Fibroblast of lung (primary cell): ENCODE measurements around the gene SPACA5. TPM values are rescaled to one million over a fixed set of nuclear protein-coding genes. Genes with fewer than 3 reads are reported as not detected.

ENCODE experiments used
- DNase-seq, 2 donors: peaks; one replicate each; pipeline versions ENCODE4 v3.0.0 to v3.0.0-alpha.2; 2010; ENCODE audit warnings: low read depth in 2 of 2
- H2AFZ ChIP-seq: 2 replicates; pipeline ENCODE4 v1.5.1; 2012; ENCODE audit warnings: low read length, control low read depth, inconsistent platforms
- H3K27ac ChIP-seq: 2 replicates; pipeline ENCODE4 v1.5.1; 2011; ENCODE audit warnings: low read length, control low read depth; ENCODE audit not compliant: insufficient read depth
- H3K27me3 ChIP-seq: 2 replicates; pipeline ENCODE4 v1.5.1; 2011; ENCODE audit warnings: mild to moderate bottlenecking, low read length; ENCODE audit not compliant: control insufficient read depth, insufficient read depth
- H3K36me3 ChIP-seq: 2 replicates; pipeline ENCODE4 v1.5.1; 2011; ENCODE audit warnings: low read length; ENCODE audit not compliant: control insufficient read depth, insufficient read depth
- H3K4me1 ChIP-seq: 2 replicates; pipeline ENCODE4 v1.5.1; 2011; ENCODE audit warnings: low read length; ENCODE audit not compliant: control insufficient read depth, insufficient read depth; ENCODE audit errors: extremely low read depth
- H3K4me2 ChIP-seq: 2 replicates; pipeline ENCODE4 v1.5.1; 2011; ENCODE audit warnings: low read length, control low read depth; ENCODE audit not compliant: insufficient read depth; ENCODE audit errors: extremely low read depth
- H3K4me3 ChIP-seq, 4 experiments: fragments of 200-600 bp in 1 of 4; sonication (generic) in 1 of 4; replicated peaks in 1 of 4; 2 replicates each; pipeline ENCODE4 v1.5.1; 2011 to 2016; ENCODE audit warnings: low read length in 4 of 4, low read depth in 3 of 4, mild to moderate bottlenecking in 3 of 4, control low read depth in 2 of 4, inconsistent platforms in 1 of 4, mixed read lengths in 1 of 4; ENCODE audit not compliant: insufficient read depth in 1 of 4; ENCODE audit errors: control extremely low read depth in 1 of 4
- H3K79me2 ChIP-seq: 2 replicates; pipeline ENCODE4 v1.5.1; 2012; ENCODE audit warnings: mild to moderate bottlenecking, low read length, inconsistent platforms; ENCODE audit not compliant: control insufficient read depth, insufficient read depth
- H3K9ac ChIP-seq: 2 replicates; pipeline ENCODE4 v1.5.1; 2011; ENCODE audit warnings: mild to moderate bottlenecking, low read length, control low read depth; ENCODE audit not compliant: insufficient read depth
- H3K9me3 ChIP-seq: 2 replicates; pipeline ENCODE4 v1.5.1; 2012; ENCODE audit warnings: low read depth, low read length; ENCODE audit not compliant: control insufficient read depth, insufficient read depth
- H4K20me1 ChIP-seq: 2 replicates; pipeline ENCODE4 v1.5.1; 2011; ENCODE audit warnings: low read length; ENCODE audit not compliant: control insufficient read depth, insufficient read depth; ENCODE audit errors: extremely low read depth
- CTCF ChIP-seq, 2 donors: IDR thresholded peaks in 1 of 2; conservative IDR thresholded peaks in 1 of 2; 1 replicate in 1 of 2; 2 replicates in 1 of 2; pipeline ENCODE4 v1.5.1; 2011 to 2012; ENCODE audit warnings: low read length in 2 of 2, control low read depth in 1 of 2, inconsistent platforms in 1 of 2, low read depth in 1 of 2, mild to moderate bottlenecking in 1 of 2
- EZH2 ChIP-seq: IDR thresholded peaks from 2 replicates; pipeline ENCODE4 v1.5.1; 2012; ENCODE audit warnings: low read length, control low read depth, mild to moderate bottlenecking; ENCODE audit errors: missing control alignments
- polyA plus RNA-seq, 2 donors: library from polyadenylated mRNA; depleted of rRNA in 1 of 2; stranded (reverse) in 1 of 2; unstranded in 1 of 2; fragments of >200 nt; gene quantifications; 2 replicates each; pipeline ENCODE4 v1.2.1, GENCODE V29; 2011 to 2012; ENCODE audit warnings: missing spikeins in 1 of 2
- total RNA-seq: library from RNA; depleted of rRNA; stranded (reverse); fragments of >200 nt; gene quantifications from 2 replicates; pipeline ENCODE4 v1.2.1, GENCODE V29; 2014

The SPACA5 gene
- total and polyA plus RNA-seq, 2 donors (not counting 1 experiment from before 2014, with no cell fraction given): not detected

GRCh38 chrX:47991263-47992094 lies 15.3 kb upstream of the SPACA5 start:
- Histone ChIP-seq H3K4me1 (no peaks in the 10 kb centered on the region), H3K79me2 (no peaks in the 10 kb centered on the region), H3K9ac (no peak overlapping the region), H3K4me2 (no peak overlapping the region), H3K27me3 (no peaks in the 10 kb centered on the region), H4K20me1 (no peaks in the 10 kb centered on the region), H3K36me3 (no peaks in the 10 kb centered on the region), H2AFZ (no peak overlapping the region), H3K9me3 (no peaks in the 10 kb centered on the region), H3K4me3 (no peak overlapping the region), H3K27ac (no peak overlapping the region)
- DNase-seq: peak; percentile 27 to 80
- TF ChIP-seq EZH2 (no peak), CTCF (conservative IDR thresholded peaks at IDR 0.05 in 1 of 2, IDR thresholded peaks at IDR 0.05 in 1 of 2; ENCODE audit: low read depth in 1 of 2, low read length in 2 of 2) (no peak)

DNA sequence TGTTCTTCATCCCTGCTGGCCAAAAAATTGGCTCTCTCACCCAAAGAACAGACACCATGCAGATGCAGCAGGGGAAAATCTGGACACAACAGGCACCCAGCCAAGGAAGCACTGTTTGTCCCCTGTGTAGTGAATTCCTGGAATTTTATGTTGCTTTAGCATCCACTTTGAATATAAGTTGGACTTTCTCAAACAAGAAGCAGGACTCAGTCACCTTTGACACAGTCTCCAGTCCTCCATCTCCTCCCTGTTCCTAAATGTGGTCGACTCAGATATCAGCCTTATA lies 14.8 kb upstream of the SPACA5 start:
- H3K9ac ChIP-seq: no peak overlapping the region
- H3K9me3 ChIP-seq: no peaks in the 10 kb centered on the region
- no peaks in the 10 kb centered on the region for H4K20me1 ChIP-seq
- no peaks in the 10 kb centered on the region for H3K36me3 ChIP-seq
- no peak overlapping the region for H3K4me2 ChIP-seq
- H3K79me2 ChIP-seq: no peaks in the 10 kb centered on the region
- no peak overlapping the region for H3K27ac ChIP-seq
- TF ChIP-seq CTCF (conservative IDR thresholded peaks at IDR 0.05 in 1 of 2, IDR thresholded peaks at IDR 0.05 in 1 of 2; ENCODE audit: low read depth in 1 of 2, low read length in 2 of 2) (no peak), EZH2 (no peak)
- H3K4me3 ChIP-seq: no peak overlapping the region
- peak in 1 of 2 donors; percentile 10 for DNase-seq
- H3K4me1 ChIP-seq: no peaks in the 10 kb centered on the region
- H2AFZ ChIP-seq: no peak overlapping the region
- no peaks in the 10 kb centered on the region for H3K27me3 ChIP-seq

GRCh38 chrX:47992669-47993068 lies 14.1 kb upstream of the SPACA5 start:
- no peak overlapping the region for H2AFZ ChIP-seq
- no peak overlapping the region for H3K4me2 ChIP-seq
- H3K9ac ChIP-seq: no peak overlapping the region
- no peak overlapping the region for H3K4me3 ChIP-seq
- no peak overlapping the region for H3K27ac ChIP-seq
- no peaks in the 10 kb centered on the region for H3K27me3 ChIP-seq
- no peak for DNase-seq
- TF ChIP-seq EZH2: no peak
- TF ChIP-seq CTCF (conservative IDR thresholded peaks at IDR 0.05 in 1 of 2, IDR thresholded peaks at IDR 0.05 in 1 of 2; ENCODE audit: low read depth in 1 of 2, low read length in 2 of 2): no peak
- H4K20me1 ChIP-seq: no peaks in the 10 kb centered on the region
- H3K9me3 ChIP-seq: no peaks in the 10 kb centered on the region
- H3K4me1 ChIP-seq: no peaks in the 10 kb centered on the region
- no peaks in the 10 kb centered on the region for H3K36me3 ChIP-seq
- no peaks in the 10 kb centered on the region for H3K79me2 ChIP-seq
